ENCODE results near the gene HIVEP1.

Gene HIVEP1

GRCh38 chr6:12160326-12160725 lies 148.2 kb downstream of the HIVEP1 start:
- TF ChIP-seq CTCF (IDR thresholded peaks at IDR 0.05; ENCODE audit: low read depth, low read length) (no peak), EZH2phosphoT487 (IDR thresholded peaks at IDR 0.05; ENCODE audit: low read depth) (no peak)
- Histone ChIP-seq H2AFZ (ENCODE audit: low read depth, low read length) (no peak overlapping the region), H3K4me3 (ENCODE audit: low read length) (no peak overlapping the region), H3K9ac (ENCODE audit: low read length) (no peak overlapping the region), H3K4me2 (ENCODE audit: low read length) (no peak overlapping the region), H3K9me3 (ENCODE audit: insufficient read depth, low read length) (no peaks in the 10 kb centered on the region), H3K36me3 (replicated peaks; ENCODE audit: low read depth, low read length) (peaks cover 6% of the 10 kb centered on the region), H3K4me1 (ENCODE audit: low read length) (no peaks in the 10 kb centered on the region), H3K27me3 (ENCODE audit: low read depth, low read length) (no peaks in the 10 kb centered on the region), H3K27ac (ENCODE audit: low read length) (no peak overlapping the region), H3K79me2 (ENCODE audit: low read length) (no peaks in the 10 kb centered on the region), H4K20me1 (ENCODE audit: insufficient read depth, low read length) (no peaks in the 10 kb centered on the region)

- no peak overlapping the region for H3K4me3 ChIP-seq (ENCODE audit: low read length)
- TF ChIP-seq CTCF (IDR thresholded peaks at IDR 0.05; ENCODE audit: low read depth, low read length), result no peak
- TF ChIP-seq EZH2phosphoT487 (IDR thresholded peaks at IDR 0.05; ENCODE audit: low read depth), result no peak
- H3K4me2 ChIP-seq (ENCODE audit: low read length), result no peak overlapping the region
- H3K27ac ChIP-seq (ENCODE audit: low read length), result no peak overlapping the region
- H3K36me3 ChIP-seq (replicated peaks; ENCODE audit: low read depth, low read length), result peaks cover 6% of the 10 kb centered on the region
- no peak overlapping the region for H2AFZ ChIP-seq (ENCODE audit: low read depth, low read length)
- no peaks in the 10 kb centered on the region for H3K9me3 ChIP-seq (ENCODE audit: insufficient read depth, low read length)
- no peaks in the 10 kb centered on the region for H3K4me1 ChIP-seq (ENCODE audit: low read length)
- no peaks in the 10 kb centered on the region for H3K79me2 ChIP-seq (ENCODE audit: low read length)
- no peaks in the 10 kb centered on the region for H4K20me1 ChIP-seq (ENCODE audit: insufficient read depth, low read length)
- no peak overlapping the region for H3K9ac ChIP-seq (ENCODE audit: low read length)
- no peaks in the 10 kb centered on the region for H3K27me3 ChIP-seq (ENCODE audit: low read depth, low read length)
Observed at GRCh38 chr6:12162213-12162612, 150.1 kb downstream of the HIVEP1 start.

GRCh38 chr6:12163149-12163548 lies 151.0 kb downstream of the HIVEP1 start:
- no peak overlapping the region for H3K4me3 ChIP-seq (ENCODE audit: low read length)
- no peak overlapping the region for H3K4me2 ChIP-seq (ENCODE audit: low read length)
- no peaks in the 10 kb centered on the region for H3K4me1 ChIP-seq (ENCODE audit: low read length)
- H2AFZ ChIP-seq (ENCODE audit: low read depth, low read length), result no peak overlapping the region
- no peak for TF ChIP-seq EZH2phosphoT487 (IDR thresholded peaks at IDR 0.05; ENCODE audit: low read depth)
- TF ChIP-seq CTCF (IDR thresholded peaks at IDR 0.05; ENCODE audit: low read depth, low read length), result no peak
- no peaks in the 10 kb centered on the region for H4K20me1 ChIP-seq (ENCODE audit: insufficient read depth, low read length)
- H3K27me3 ChIP-seq (ENCODE audit: low read depth, low read length), result no peaks in the 10 kb centered on the region
- no peaks in the 10 kb centered on the region for H3K79me2 ChIP-seq (ENCODE audit: low read length)
- H3K27ac ChIP-seq (ENCODE audit: low read length), result no peak overlapping the region
- no peak overlapping the region for H3K9ac ChIP-seq (ENCODE audit: low read length)
- no peaks in the 10 kb centered on the region for H3K9me3 ChIP-seq (ENCODE audit: insufficient read depth, low read length)
- H3K36me3 ChIP-seq (replicated peaks; ENCODE audit: low read depth, low read length), result peaks cover 6% of the 10 kb centered on the region

- Histone ChIP-seq H2AFZ (ENCODE audit: low read depth, low read length) (no peak overlapping the region), H3K36me3 (replicated peaks; ENCODE audit: low read depth, low read length) (peaks cover 6% of the 10 kb centered on the region), H3K4me3 (ENCODE audit: low read length) (no peak overlapping the region), H3K4me1 (ENCODE audit: low read length) (no peaks in the 10 kb centered on the region), H3K9ac (ENCODE audit: low read length) (no peak overlapping the region), H3K9me3 (ENCODE audit: insufficient read depth, low read length) (no peaks in the 10 kb centered on the region), H4K20me1 (ENCODE audit: insufficient read depth, low read length) (no peaks in the 10 kb centered on the region), H3K79me2 (ENCODE audit: low read length) (no peaks in the 10 kb centered on the region), H3K27me3 (ENCODE audit: low read depth, low read length) (no peaks in the 10 kb centered on the region), H3K27ac (ENCODE audit: low read length) (no peak overlapping the region), H3K4me2 (ENCODE audit: low read length) (no peak overlapping the region)
- no peak for TF ChIP-seq EZH2phosphoT487 (IDR thresholded peaks at IDR 0.05; ENCODE audit: low read depth)
- no peak for TF ChIP-seq CTCF (IDR thresholded peaks at IDR 0.05; ENCODE audit: low read depth, low read length)
Observed at GRCh38 chr6:12163744-12164507, 151.8 kb downstream of the HIVEP1 start.
